HepG2 (cell line): ENCODE results near the gene ISLR. TPM values are rescaled to one million over a fixed set of nuclear protein-coding genes. Genes with fewer than 3 reads are reported as not detected.

ENCODE experiments used
- ATAC-seq: fragments of 200-7000 bp; cut with Tn5 transposase; 3 replicates; pipeline ENCODE4 v1.9.1; 2020; ENCODE audit warnings: mild to moderate bottlenecking, moderate library complexity
- BruUV-seq: library from RNA; stranded (reverse); fragments of 400-500 nt; replicated peaks from 2 replicates; lab custom pipeline; 2021; lab: Mats Ljungman, UMichigan
- CTCF ChIA-PET: fragments of 300-600 bp; formaldehyde crosslinking; extraction: SDS; loops from one replicate; lab custom pipeline; 2021; ENCODE audit warnings: low total read pairs, inconsistent platforms, low intra/inter-chr PET ratio; lab: Yijun Ruan, JAX
- POLR2A ChIA-PET: fragments of 350-600 bp; sonication (Branson Sonifier 250); formaldehyde crosslinking; loops from one replicate; lab custom pipeline; 2020; ENCODE audit warnings: antibody characterized with exemption, inconsistent platforms; lab: Yijun Ruan, JAX
- DNase-seq: peaks from one replicate; pipeline ENCODE4 v3.0.0-alpha.2; 2015; ENCODE audit warnings: low spot score
- FAIRE-seq: peaks from 3 replicates; lab custom pipeline; 2011; peaks lifted over from hg19 to GRCh38; lab: Jason Lieb, UNC
- H2AFZ ChIP-seq: one replicate; pipeline ENCODE4 v1.6.1; 2011; ENCODE audit warnings: low read length, inconsistent platforms
- H3K27ac ChIP-seq: fragments of 300-600 bp; 3 replicates; pipeline ENCODE4 v1.8.0; 2011; ENCODE audit warnings: mixed run types, mild to moderate bottlenecking, mixed read lengths, low read length, inconsistent platforms; ENCODE audit not compliant: insufficient read depth; ENCODE audit errors: extremely low read length
- H3K27me3 ChIP-seq, 2 experiments: fragments of 200-600 bp in 1 of 2; 2 replicates in 1 of 2; 3 replicates in 1 of 2; pipeline versions ENCODE4 v1.6.0 to v1.8.0; 2011; ENCODE audit warnings: low read length in 2 of 2, mild to moderate bottlenecking in 2 of 2, moderate library complexity in 2 of 2, inconsistent platforms in 1 of 2; ENCODE audit not compliant: insufficient read depth in 2 of 2, control insufficient read depth in 1 of 2
- H3K36me3 ChIP-seq, 2 experiments: fragments of 200-600 bp in 1 of 2; replicated peaks in 1 of 2; 2 replicates in 1 of 2; 3 replicates in 1 of 2; pipeline versions ENCODE4 v1.5.1 to v1.8.0; 2011; ENCODE audit warnings: low read length in 2 of 2, inconsistent platforms in 1 of 2; ENCODE audit not compliant: insufficient read depth in 2 of 2, control insufficient read depth in 1 of 2
- H3K4me1 ChIP-seq: 2 replicates; pipeline ENCODE4 v1.5.1; 2012; ENCODE audit warnings: low read length, inconsistent platforms; ENCODE audit not compliant: insufficient read depth
- H3K4me2 ChIP-seq: 2 replicates; pipeline ENCODE4 v1.6.0; 2011; ENCODE audit warnings: low read depth, low read length, inconsistent platforms
- H3K4me3 ChIP-seq, 3 experiments: fragments of 200-600 bp in 1 of 3; sonication (generic), shearing (Covaris generic) in 1 of 3; replicated peaks in 1 of 3; 2 replicates each; pipeline ENCODE4 v1.5.1; 2011 to 2016; ENCODE audit warnings: low read length in 3 of 3, inconsistent platforms in 2 of 3, low read depth in 2 of 3, mild to moderate bottlenecking in 2 of 3, control low read depth in 1 of 3, mixed read lengths in 1 of 3; ENCODE audit not compliant: insufficient read depth in 1 of 3
- H3K79me2 ChIP-seq: one replicate; pipeline ENCODE4 v1.6.1; 2011; ENCODE audit warnings: low read length, inconsistent platforms; ENCODE audit not compliant: insufficient read depth
- H3K9ac ChIP-seq: 2 replicates; pipeline ENCODE4 v1.6.0; 2011; ENCODE audit warnings: mild to moderate bottlenecking, low read depth, low read length, inconsistent platforms; ENCODE audit not compliant: insufficient read depth
- H3K9me3 ChIP-seq: 2 replicates; pipeline ENCODE4 v1.5.1; 2012; ENCODE audit warnings: mild to moderate bottlenecking, low read length
- H4K20me1 ChIP-seq: 2 replicates; pipeline ENCODE4 v1.6.0; 2011; ENCODE audit warnings: inconsistent platforms, mild to moderate bottlenecking, low read length, moderate library complexity; ENCODE audit not compliant: insufficient read depth
- ATF7-NPFF ChIP-seq: sonication (generic); formaldehyde crosslinking; IDR thresholded peaks from 2 replicates; pipeline ENCODE4 v1.8.1; 2023; ENCODE audit warnings: mild to moderate bottlenecking, low read depth, missing genetic modification reagents, moderate library complexity
- ATRX ChIP-seq: sonication (generic); formaldehyde crosslinking; IDR thresholded peaks from 2 replicates; pipeline ENCODE4 v1.4.0; 2020; ENCODE audit warnings: missing genetic modification reagents, borderline replicate concordance
- CEBPB ChIP-seq: IDR thresholded peaks from 2 replicates; pipeline ENCODE4 v1.6.1; 2011; ENCODE audit warnings: low read depth, low read length, improper control_type of control experiment, borderline replicate concordance
- HOXD1 ChIP-seq: sonication (generic); formaldehyde crosslinking; IDR thresholded peaks from 2 replicates; pipeline ENCODE4 v1.5.0; 2020; ENCODE audit warnings: missing genetic modification reagents
- KDM6A ChIP-seq: IDR thresholded peaks from 2 replicates; pipeline ENCODE4 v1.6.1; 2016; ENCODE audit warnings: low read depth
- NFRKB ChIP-seq: fragments of 450-650 bp; IDR thresholded peaks from 2 replicates; pipeline ENCODE4 v1.6.1; 2017
- SOX6 ChIP-seq, 2 experiments: fragments of 450-650 bp in 1 of 2; sonication (generic) in 1 of 2; formaldehyde crosslinking in 1 of 2; IDR thresholded peaks; 2 replicates each; pipeline versions ENCODE4 v1.4.0 to v1.6.1; 2017 to 2020; ENCODE audit warnings: antibody characterized with exemption in 1 of 2, mild to moderate bottlenecking in 1 of 2, missing genetic modification reagents in 1 of 2
- TARDBP ChIP-seq: sonication (generic); formaldehyde crosslinking; IDR thresholded peaks from 2 replicates; pipeline ENCODE4 v1.8.0; 2022; ENCODE audit warnings: mild to moderate bottlenecking, missing genetic modification reagents
- ZBTB20 ChIP-seq: sonication (generic); formaldehyde crosslinking; IDR thresholded peaks from 2 replicates; pipeline ENCODE4 v1.8.1; 2023; ENCODE audit warnings: missing genetic modification reagents, low read depth, mild to moderate bottlenecking, borderline replicate concordance
- ZNF224 ChIP-seq: sonication (generic); formaldehyde crosslinking; IDR thresholded peaks from 2 replicates; pipeline ENCODE4 v1.5.0; 2020; ENCODE audit warnings: mild to moderate bottlenecking, missing genetic modification reagents
- ZNF292 ChIP-seq: sonication (generic); formaldehyde crosslinking; IDR thresholded peaks from 2 replicates; pipeline ENCODE4 v1.8.1; 2022; ENCODE audit warnings: mild to moderate bottlenecking, low read depth, missing genetic modification reagents, borderline replicate concordance
- ZNF614 ChIP-seq: IDR thresholded peaks from 2 replicates; pipeline ENCODE4 v1.6.1; 2018; ENCODE audit warnings: missing biosample characterization, missing genetic modification reagents, inconsistent platforms, borderline replicate concordance
- WGBS: methylation state at CpG from one replicate; pipeline ENCODE4 v1.1.6; 2017; ENCODE audit warnings: low lambda C conversion rate; 5-methylcytosine and 5-hydroxymethylcytosine counted together
- in situ Hi-C: cut with HindIII; loops from 2 replicates; pipeline ENCODE4 v1.10.0; 2017; ENCODE audit warnings: low pct_unique_long_range_greater_than_20kb; ENCODE audit not compliant: extremely low pct_ligation_motif_present
- intact Hi-C: fragments of 100-400 bp; cut with micrococcal nuclease; formaldehyde crosslinking; loops from one replicate; pipeline ENCODE4 v1.10.0; 2022; ENCODE audit not compliant: unreplicated experiment
- polyA plus RNA-seq, 8 experiments: library from polyadenylated mRNA; depleted of rRNA in 3 of 8; stranded (reverse) in 7 of 8; unstranded in 1 of 8; fragments of >200 nt; fragmentation: Illumina TruSeq in 4 of 8; extraction: Trizol in 4 of 8; gene quantifications; 2 replicates each; pipeline versions ENCODE4 v1.2.1 to v1.2.3, GENCODE V29; 2011 to 2016; ENCODE audit warnings: low read depth in 4 of 8, missing spikeins in 1 of 8, mixed read lengths in 1 of 8; ENCODE audit not compliant: insufficient read depth in 1 of 8
- total RNA-seq, 5 experiments: library from RNA; depleted of rRNA; stranded (reverse); fragments of >200 nt; fragmentation: Illumina TruSeq; extraction: Trizol; gene quantifications; 2 replicates each; pipeline ENCODE4 v1.2.3, GENCODE V29; 2016; ENCODE audit warnings: low read depth in 1 of 5
- TF ChIP-seq, protein P1 (sequence below): sonication (generic); formaldehyde crosslinking; IDR thresholded peaks from 2 replicates; pipeline ENCODE4 v1.4.0; 2020; ENCODE audit warnings: missing genetic modification reagents
- TF ChIP-seq, protein P2 (sequence below): sonication (generic); formaldehyde crosslinking; IDR thresholded peaks from 2 replicates; pipeline ENCODE4 v1.4.0; 2020; ENCODE audit warnings: low read depth, missing genetic modification reagents
- TF ChIP-seq, protein P3 (sequence below): sonication (generic); formaldehyde crosslinking; IDR thresholded peaks from 2 replicates; pipeline ENCODE4 v1.4.0; 2020; ENCODE audit warnings: missing genetic modification reagents, borderline replicate concordance

Gene ISLR
- total and polyA plus RNA-seq, 2 of the 13 experiments (the other 11 are each of a cell fraction or from before 2014, with no cell fraction given), result not detected

DNA sequence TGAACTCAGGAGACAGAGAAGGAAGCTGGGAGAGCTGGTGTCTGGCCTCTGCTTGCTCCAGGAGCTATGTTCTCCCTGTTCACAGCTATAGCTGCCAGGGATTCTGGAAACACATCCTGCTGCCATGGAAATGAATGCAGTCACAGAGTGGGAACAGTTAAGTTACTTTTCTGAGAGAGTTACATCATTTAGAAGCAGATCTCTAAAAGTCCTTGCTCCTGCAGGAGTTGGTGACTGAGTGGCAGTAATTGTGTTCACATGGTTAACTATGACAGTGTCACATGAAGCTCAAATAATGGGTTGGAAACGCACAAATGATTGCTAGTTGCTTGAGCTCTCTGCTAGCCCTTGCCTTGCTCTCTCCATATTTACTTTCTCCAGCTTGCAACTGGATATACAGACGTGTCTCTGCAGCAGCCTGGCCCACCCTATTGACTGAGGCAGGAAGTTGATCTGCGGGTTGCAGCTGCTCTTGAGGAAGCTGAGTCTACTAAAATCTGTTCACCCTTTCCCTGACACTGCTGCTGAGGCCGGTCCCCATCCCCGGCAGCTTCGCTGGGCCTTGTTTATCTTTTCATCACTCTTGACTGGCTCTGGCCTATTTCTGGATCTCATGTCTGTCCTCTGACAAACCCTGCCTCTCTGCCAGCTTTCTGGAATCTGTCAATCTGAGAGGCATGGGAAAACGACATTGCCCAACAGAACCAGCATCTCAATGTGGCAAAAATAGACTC is 16.7 kb upstream of the ISLR start:
- Histone ChIP-seq H3K4me2 (no peak overlapping the region), H3K4me1 (no peaks in the 10 kb centered on the region), H3K9ac (no peak overlapping the region), H2AFZ (no peak overlapping the region), H3K9me3 (no peaks in the 10 kb centered on the region), H3K79me2 (no peaks in the 10 kb centered on the region), H3K4me3 (no peak overlapping the region), H4K20me1 (no peaks in the 10 kb centered on the region), H3K27me3 (peaks cover 1 to 5% of the 10 kb centered on the region in 2 experiments; a peak in 2 of 5 replicates), H3K36me3 (no peaks in the 10 kb centered on the region), H3K27ac (no peak overlapping the region)
- DNase-seq (no peak), FAIRE-seq (no peak), ATAC-seq (no peak)
- CTCF ChIA-PET, result no interaction called here
- intact Hi-C loops (no loop called here), in situ Hi-C loops (no loop called here)
- 19% methylated on average over 7 of the region's 7 CpGs for WGBS
- BruUV-seq, result no TSS peak
- POLR2A ChIA-PET, result no interaction called here
- TF ChIP-seq ATRX (CRISPR knock-in tag) (no peak), HOXD1 (no peak), SOX6 (IDR thresholded peaks at IDR 0.05) (no peak), SOX6 (CRISPR knock-in tag; IDR thresholded peaks at IDR 0.05) (no peak), ZNF292 (no peak), ZNF224 (CRISPR knock-in tag) (no peak), NFRKB (no peak), ZNF614 (CRISPR knock-in tag) (no peak), ZBTB20 (CRISPR knock-in tag) (no peak), ATF7-NPFF (no peak), TARDBP (no peak), CEBPB (no peak), KDM6A (CRISPR knock-in tag) (no peak)
- TF ChIP-seq, protein P1, sequence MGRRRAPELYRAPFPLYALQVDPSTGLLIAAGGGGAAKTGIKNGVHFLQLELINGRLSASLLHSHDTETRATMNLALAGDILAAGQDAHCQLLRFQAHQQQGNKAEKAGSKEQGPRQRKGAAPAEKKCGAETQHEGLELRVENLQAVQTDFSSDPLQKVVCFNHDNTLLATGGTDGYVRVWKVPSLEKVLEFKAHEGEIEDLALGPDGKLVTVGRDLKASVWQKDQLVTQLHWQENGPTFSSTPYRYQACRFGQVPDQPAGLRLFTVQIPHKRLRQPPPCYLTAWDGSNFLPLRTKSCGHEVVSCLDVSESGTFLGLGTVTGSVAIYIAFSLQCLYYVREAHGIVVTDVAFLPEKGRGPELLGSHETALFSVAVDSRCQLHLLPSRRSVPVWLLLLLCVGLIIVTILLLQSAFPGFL (CRISPR knock-in tag), result no peak
- TF ChIP-seq, protein P2, sequence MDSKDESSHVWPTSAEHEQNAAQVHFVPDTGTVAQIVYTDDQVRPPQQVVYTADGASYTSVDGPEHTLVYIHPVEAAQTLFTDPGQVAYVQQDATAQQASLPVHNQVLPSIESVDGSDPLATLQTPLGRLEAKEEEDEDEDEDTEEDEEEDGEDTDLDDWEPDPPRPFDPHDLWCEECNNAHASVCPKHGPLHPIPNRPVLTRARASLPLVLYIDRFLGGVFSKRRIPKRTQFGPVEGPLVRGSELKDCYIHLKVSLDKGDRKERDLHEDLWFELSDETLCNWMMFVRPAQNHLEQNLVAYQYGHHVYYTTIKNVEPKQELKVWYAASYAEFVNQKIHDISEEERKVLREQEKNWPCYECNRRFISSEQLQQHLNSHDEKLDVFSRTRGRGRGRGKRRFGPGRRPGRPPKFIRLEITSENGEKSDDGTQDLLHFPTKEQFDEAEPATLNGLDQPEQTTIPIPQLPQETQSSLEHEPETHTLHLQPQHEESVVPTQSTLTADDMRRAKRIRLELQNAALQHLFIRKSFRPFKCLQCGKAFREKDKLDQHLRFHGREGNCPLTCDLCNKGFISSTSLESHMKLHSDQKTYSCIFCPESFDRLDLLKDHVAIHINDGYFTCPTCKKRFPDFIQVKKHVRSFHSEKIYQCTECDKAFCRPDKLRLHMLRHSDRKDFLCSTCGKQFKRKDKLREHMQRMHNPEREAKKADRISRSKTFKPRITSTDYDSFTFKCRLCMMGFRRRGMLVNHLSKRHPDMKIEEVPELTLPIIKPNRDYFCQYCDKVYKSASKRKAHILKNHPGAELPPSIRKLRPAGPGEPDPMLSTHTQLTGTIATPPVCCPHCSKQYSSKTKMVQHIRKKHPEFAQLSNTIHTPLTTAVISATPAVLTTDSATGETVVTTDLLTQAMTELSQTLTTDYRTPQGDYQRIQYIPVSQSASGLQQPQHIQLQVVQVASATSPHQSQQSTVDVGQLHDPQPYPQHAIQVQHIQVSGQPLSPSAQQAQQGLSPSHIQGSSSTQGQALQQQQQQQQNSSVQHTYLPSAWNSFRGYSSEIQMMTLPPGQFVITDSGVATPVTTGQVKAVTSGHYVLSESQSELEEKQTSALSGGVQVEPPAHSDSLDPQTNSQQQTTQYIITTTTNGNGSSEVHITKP (CRISPR knock-in tag), result no peak
- TF ChIP-seq, protein P3, sequence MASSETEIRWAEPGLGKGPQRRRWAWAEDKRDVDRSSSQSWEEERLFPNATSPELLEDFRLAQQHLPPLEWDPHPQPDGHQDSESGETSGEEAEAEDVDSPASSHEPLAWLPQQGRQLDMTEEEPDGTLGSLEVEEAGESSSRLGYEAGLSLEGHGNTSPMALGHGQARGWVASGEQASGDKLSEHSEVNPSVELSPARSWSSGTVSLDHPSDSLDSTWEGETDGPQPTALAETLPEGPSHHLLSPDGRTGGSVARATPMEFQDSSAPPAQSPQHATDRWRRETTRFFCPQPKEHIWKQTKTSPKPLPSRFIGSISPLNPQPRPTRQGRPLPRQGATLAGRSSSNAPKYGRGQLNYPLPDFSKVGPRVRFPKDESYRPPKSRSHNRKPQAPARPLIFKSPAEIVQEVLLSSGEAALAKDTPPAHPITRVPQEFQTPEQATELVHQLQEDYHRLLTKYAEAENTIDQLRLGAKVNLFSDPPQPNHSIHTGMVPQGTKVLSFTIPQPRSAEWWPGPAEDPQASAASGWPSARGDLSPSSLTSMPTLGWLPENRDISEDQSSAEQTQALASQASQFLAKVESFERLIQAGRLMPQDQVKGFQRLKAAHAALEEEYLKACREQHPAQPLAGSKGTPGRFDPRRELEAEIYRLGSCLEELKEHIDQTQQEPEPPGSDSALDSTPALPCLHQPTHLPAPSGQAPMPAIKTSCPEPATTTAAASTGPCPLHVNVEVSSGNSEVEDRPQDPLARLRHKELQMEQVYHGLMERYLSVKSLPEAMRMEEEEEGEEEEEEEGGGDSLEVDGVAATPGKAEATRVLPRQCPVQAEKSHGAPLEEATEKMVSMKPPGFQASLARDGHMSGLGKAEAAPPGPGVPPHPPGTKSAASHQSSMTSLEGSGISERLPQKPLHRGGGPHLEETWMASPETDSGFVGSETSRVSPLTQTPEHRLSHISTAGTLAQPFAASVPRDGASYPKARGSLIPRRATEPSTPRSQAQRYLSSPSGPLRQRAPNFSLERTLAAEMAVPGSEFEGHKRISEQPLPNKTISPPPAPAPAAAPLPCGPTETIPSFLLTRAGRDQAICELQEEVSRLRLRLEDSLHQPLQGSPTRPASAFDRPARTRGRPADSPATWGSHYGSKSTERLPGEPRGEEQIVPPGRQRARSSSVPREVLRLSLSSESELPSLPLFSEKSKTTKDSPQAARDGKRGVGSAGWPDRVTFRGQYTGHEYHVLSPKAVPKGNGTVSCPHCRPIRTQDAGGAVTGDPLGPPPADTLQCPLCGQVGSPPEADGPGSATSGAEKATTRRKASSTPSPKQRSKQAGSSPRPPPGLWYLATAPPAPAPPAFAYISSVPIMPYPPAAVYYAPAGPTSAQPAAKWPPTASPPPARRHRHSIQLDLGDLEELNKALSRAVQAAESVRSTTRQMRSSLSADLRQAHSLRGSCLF, result no peak
